Left ventricle myocardium inferior (tissue), 1 donor: ENCODE results near the gene WNT9B. TPM values are rescaled to one million over a fixed set of nuclear protein-coding genes. Genes with fewer than 3 reads are reported as not detected.

Experiments
- DNase-seq: peaks from one replicate; pipeline ENCODE4 v3.0.0-alpha.2; 2020
- H3K27ac ChIP-seq: fragments of 200-600 bp; replicated peaks from 2 replicates; pipeline ENCODE4 v1.8.0; 2021
- H3K27me3 ChIP-seq: fragments of 200-600 bp; 2 replicates; pipeline ENCODE4 v1.8.0; 2021; ENCODE audit warnings: low read depth
- H3K36me3 ChIP-seq: fragments of 200-600 bp; 2 replicates; pipeline ENCODE4 v1.8.0; 2021
- H3K4me1 ChIP-seq: fragments of 200-600 bp; 2 replicates; pipeline ENCODE4 v1.8.0; 2021
- H3K4me3 ChIP-seq: fragments of 200-600 bp; 2 replicates; pipeline ENCODE4 v1.8.0; 2021; ENCODE audit warnings: mild to moderate bottlenecking, moderate library complexity
- H3K9me3 ChIP-seq: fragments of 200-600 bp; replicated peaks from 2 replicates; pipeline ENCODE4 v1.8.0; 2021
- CTCF ChIP-seq: fragments of 200-600 bp; IDR thresholded peaks from 2 replicates; pipeline ENCODE4 v1.8.0; 2021; ENCODE audit warnings: antibody characterized with exemption, mild to moderate bottlenecking, borderline replicate concordance
- intact Hi-C: fragments of 100-400 bp; cut with micrococcal nuclease; formaldehyde crosslinking; loops from one replicate; pipeline ENCODE4 v1.11.0; 2022
- total RNA-seq: library from RNA; stranded (reverse); fragmentation: NEBNext Ultra II Directional; extraction: Animal tissue kit (Norgen Biotek cat#: 25700); gene quantifications from one replicate; pipeline ENCODE4 v1.2.1, GENCODE V29; 2021
- donor health status: DM: no; HTN: yes; CAD: no; lungs with severe emphysema.

WNT9B gene
- total RNA-seq, 1 donor from 2014 or later = 0.85 TPM

- H3K4me1 ChIP-seq = peaks cover 5% of the 10 kb centered on the region
- H3K27ac ChIP-seq = peak overlapping the region; percentile 57
- H3K4me3 ChIP-seq = no peak overlapping the region
- TF ChIP-seq CTCF = no peak
- intact Hi-C loops = no loop called here
- H3K27me3 ChIP-seq = peaks cover 12% of the 10 kb centered on the region
- H3K36me3 ChIP-seq = no peaks in the 10 kb centered on the region
- DNase-seq = peak; percentile 55
- no peaks in the 10 kb centered on the region for H3K9me3 ChIP-seq
These were observed 26.7 kb downstream of the WNT9B start for GRCh38 chr17:46878055-46878454.

- H3K36me3 ChIP-seq = no peaks in the 10 kb centered on the region
- intact Hi-C loops = no loop called here
- no peaks in the 10 kb centered on the region for H3K9me3 ChIP-seq
- TF ChIP-seq CTCF = no peak
- H3K27ac ChIP-seq = no peak overlapping the region
- H3K27me3 ChIP-seq = peaks cover 21% of the 10 kb centered on the region
- peaks cover 5% of the 10 kb centered on the region for H3K4me1 ChIP-seq
- DNase-seq = no peak
- no peak overlapping the region for H3K4me3 ChIP-seq
These were observed 27.7 kb downstream of the WNT9B start for GRCh38 chr17:46879101-46879500.

GRCh38 chr17:46881015-46881414 is 29.6 kb downstream of the WNT9B start:
- no peak for TF ChIP-seq CTCF
- H3K4me3 ChIP-seq = no peak overlapping the region

GRCh38 chr17:46882666-46883065 is 31.3 kb downstream of the WNT9B start:
- Histone ChIP-seq H3K27ac (no peak overlapping the region), H3K27me3 (peaks cover 50% of the 10 kb centered on the region), H3K9me3 (no peaks in the 10 kb centered on the region), H3K4me1 (peaks cover 5% of the 10 kb centered on the region), H3K36me3 (no peaks in the 10 kb centered on the region), H3K4me3 (no peak overlapping the region)
- DNase-seq = no peak
- no peak for TF ChIP-seq CTCF
- intact Hi-C loops = no loop called here

More at GRCh38 chr17:46881015-46881414, 29.6 kb downstream of the WNT9B start:
- Histone ChIP-seq H3K36me3 (no peaks in the 10 kb centered on the region), H3K27ac (no peak overlapping the region), H3K9me3 (no peaks in the 10 kb centered on the region), H3K4me1 (peaks cover 5% of the 10 kb centered on the region), H3K27me3 (peaks cover 36% of the 10 kb centered on the region)
- no peak for DNase-seq
- intact Hi-C loops = no loop called here

- intact Hi-C loops = no loop called here
- no peak for TF ChIP-seq CTCF
- H3K4me3 ChIP-seq = no peak overlapping the region
- no peak for DNase-seq
- peaks cover 63% of the 10 kb centered on the region for H3K27me3 ChIP-seq
- H3K9me3 ChIP-seq = no peaks in the 10 kb centered on the region
- no peak overlapping the region for H3K27ac ChIP-seq
- no peaks in the 10 kb centered on the region for H3K36me3 ChIP-seq
- no peaks in the 10 kb centered on the region for H3K4me1 ChIP-seq
These were observed 32.6 kb downstream of the WNT9B start for GRCh38 chr17:46883871-46884520.
